H1 (cell line): ENCODE results near the gene PHACTR1. TPM values are rescaled to one million over a fixed set of nuclear protein-coding genes. Genes with fewer than 3 reads are reported as not detected.
"Not testable (repeated sequence)": the region's sequence is repeated elsewhere in the genome, so short reads cannot be mapped to it uniquely, and the experiment has no call there.

ENCODE experiments used
- CTCF ChIA-PET: fragments of 300-600 bp; sonication (Branson Sonifier 250); formaldehyde crosslinking; loops from one replicate; lab custom pipeline; 2021; ENCODE audit not compliant: partially characterized antibody; lab: Charles Lee
- POLR2A ChIA-PET: fragments of 300-600 bp; sonication (Branson Sonifier 250); formaldehyde crosslinking; loops from one replicate; lab custom pipeline; 2021; ENCODE audit warnings: inconsistent platforms; ENCODE audit not compliant: partially characterized antibody; lab: Charles Lee
- DNase-seq, 2 experiments: peaks; one replicate each; pipeline versions ENCODE4 v3.0.0 to v3.0.0-alpha.2; 2010 to 2022; ENCODE audit warnings: low spot score in 2 of 2, low read depth in 1 of 2, mixed read lengths in 1 of 2
- FAIRE-seq: peaks from 2 replicates; lab custom pipeline; 2011; peaks lifted over from hg19 to GRCh38; lab: Jason Lieb, UNC
- H2AFZ ChIP-seq: 2 replicates; pipeline ENCODE4 v1.8.1; 2012; ENCODE audit warnings: low read length, inconsistent platforms
- H2AK5ac ChIP-seq: 2 replicates; pipeline ENCODE4 v1.6.1; 2013; ENCODE audit warnings: low read depth, low read length
- H2BK120ac ChIP-seq: replicated peaks from 2 replicates; pipeline ENCODE3; 2013; ENCODE audit warnings: low read depth, low read length, inconsistent platforms
- H2BK12ac ChIP-seq: 2 replicates; pipeline ENCODE4 v1.6.1; 2013; ENCODE audit warnings: low read depth, low read length
- H2BK15ac ChIP-seq: 2 replicates; pipeline ENCODE4 v1.6.1; 2013; ENCODE audit warnings: low read length
- H2BK20ac ChIP-seq: 2 replicates; pipeline ENCODE4 v1.6.1; 2013; ENCODE audit warnings: low read length
- H2BK5ac ChIP-seq: 2 replicates; pipeline ENCODE4 v1.6.1; 2013; ENCODE audit warnings: low read depth, low read length
- H3K14ac ChIP-seq: 2 replicates; pipeline ENCODE4 v1.6.1; 2013; ENCODE audit warnings: inconsistent platforms; ENCODE audit not compliant: insufficient read length
- H3K18ac ChIP-seq: 2 replicates; pipeline ENCODE4 v1.6.1; 2013; ENCODE audit warnings: low read length; ENCODE audit errors: extremely low read depth
- H3K23ac ChIP-seq: 2 replicates; pipeline ENCODE4 v1.6.1; 2013; ENCODE audit warnings: inconsistent platforms; ENCODE audit not compliant: insufficient read length
- H3K23me2 ChIP-seq: 2 replicates; pipeline ENCODE4 v1.6.1; 2013; ENCODE audit warnings: low read depth, low read length
- H3K27ac ChIP-seq: 2 replicates; pipeline ENCODE4 v1.6.1; 2011; ENCODE audit warnings: low read depth, low read length, inconsistent platforms
- H3K27me3 ChIP-seq, 4 experiments: replicated peaks in 1 of 4; 1 replicate in 1 of 4; 2 replicates in 3 of 4; pipeline versions ENCODE4 v1.6.1 to v1.8.1; 2011 to 2013; ENCODE audit warnings: low read length in 3 of 4, mild to moderate bottlenecking in 3 of 4, inconsistent platforms in 2 of 4, mixed read lengths in 2 of 4, moderate library complexity in 1 of 4; ENCODE audit not compliant: control insufficient read depth in 3 of 4, insufficient read depth in 3 of 4; ENCODE audit errors: extremely low read depth in 1 of 4
- H3K36me3 ChIP-seq, 4 experiments: 2 replicates each; pipeline versions ENCODE4 v1.6.1 to v1.8.1; 2011 to 2013; ENCODE audit warnings: mild to moderate bottlenecking in 4 of 4, low read length in 3 of 4, moderate library complexity in 2 of 4, control low read depth in 1 of 4, inconsistent platforms in 1 of 4; ENCODE audit not compliant: insufficient read depth in 4 of 4, control insufficient read depth in 2 of 4
- H3K4ac ChIP-seq: replicated peaks from 2 replicates; pipeline ENCODE3; 2013; ENCODE audit warnings: low read length, low read depth, mixed read lengths, inconsistent platforms; ENCODE audit not compliant: insufficient read length
- H3K4me1 ChIP-seq, 4 experiments: replicated peaks in 1 of 4; 1 replicate in 1 of 4; 2 replicates in 3 of 4; pipeline versions ENCODE4 v1.6.1 to v1.8.1; 2011 to 2013; ENCODE audit warnings: low read length in 3 of 4, inconsistent platforms in 2 of 4, mixed read lengths in 1 of 4; ENCODE audit not compliant: insufficient read depth in 4 of 4, control insufficient read depth in 3 of 4
- H3K4me2 ChIP-seq, 2 experiments: 2 replicates each; pipeline versions ENCODE4 v1.6.1 to v1.8.1; 2011 to 2013; ENCODE audit warnings: low read depth in 2 of 2, low read length in 2 of 2, control low read depth in 1 of 2, inconsistent platforms in 1 of 2, mild to moderate bottlenecking in 1 of 2; ENCODE audit not compliant: insufficient read depth in 1 of 2
- H3K4me3 ChIP-seq, 4 experiments: fragments of 200-600, 300-600 bp in 1 of 4; sonication (generic), shearing (Covaris generic), sonication (Bioruptor Twin) in 1 of 4; 2 replicates each; pipeline versions ENCODE4 v1.5.1 to v1.8.1; 2011 to 2016; ENCODE audit warnings: low read length in 4 of 4, low read depth in 3 of 4, control low read depth in 2 of 4, inconsistent platforms in 2 of 4, mild to moderate bottlenecking in 2 of 4, mixed read lengths in 1 of 4, moderate library complexity in 1 of 4; ENCODE audit not compliant: insufficient read depth in 2 of 4; ENCODE audit errors: extremely low read depth in 1 of 4
- H3K56ac ChIP-seq: replicated peaks from 2 replicates; pipeline ENCODE3; 2013; ENCODE audit warnings: low read depth, mild to moderate bottlenecking, mixed read lengths, low read length, inconsistent platforms; ENCODE audit not compliant: insufficient read length
- H3K79me1 ChIP-seq: 2 replicates; pipeline ENCODE4 v1.6.1; 2013; ENCODE audit warnings: low read depth, low read length, control low read depth
- H3K79me2 ChIP-seq, 2 experiments: 2 replicates each; pipeline versions ENCODE4 v1.6.1 to v1.8.1; 2012 to 2013; ENCODE audit warnings: low read length in 2 of 2, mild to moderate bottlenecking in 2 of 2, inconsistent platforms in 1 of 2; ENCODE audit not compliant: insufficient read depth in 2 of 2, control insufficient read depth in 1 of 2
- H3K9ac ChIP-seq, 4 experiments: replicated peaks in 1 of 4; 1 replicate in 1 of 4; 2 replicates in 3 of 4; pipeline versions ENCODE4 v1.6.1 to v1.8.1; 2011 to 2013; ENCODE audit warnings: low read depth in 3 of 4, low read length in 3 of 4, control low read depth in 2 of 4, mild to moderate bottlenecking in 2 of 4, moderate library complexity in 2 of 4, inconsistent platforms in 1 of 4; ENCODE audit errors: extremely low read depth in 1 of 4
- H3K9me3 ChIP-seq, 2 experiments: 2 replicates each; pipeline versions ENCODE4 v1.6.1 to v1.8.1; 2012 to 2013; ENCODE audit warnings: mild to moderate bottlenecking in 2 of 2, moderate library complexity in 2 of 2, control low read depth in 1 of 2, inconsistent platforms in 1 of 2, low read depth in 1 of 2, low read length in 1 of 2, mixed read lengths in 1 of 2; ENCODE audit not compliant: insufficient read depth in 2 of 2
- H4K20me1 ChIP-seq, 2 experiments: replicated peaks in 1 of 2; 2 replicates each; pipeline versions ENCODE3 to v1.8.1; 2011 to 2013; ENCODE audit warnings: inconsistent platforms in 2 of 2, low read length in 2 of 2, mild to moderate bottlenecking in 1 of 2; ENCODE audit not compliant: insufficient read depth in 2 of 2, control insufficient read depth in 1 of 2
- H4K5ac ChIP-seq: 2 replicates; pipeline ENCODE4 v1.6.1; 2013; ENCODE audit warnings: low read length, low read depth, mixed read lengths, inconsistent platforms; ENCODE audit not compliant: insufficient read length
- H4K8ac ChIP-seq: 2 replicates; pipeline ENCODE4 v1.8.0; 2013; ENCODE audit warnings: mild to moderate bottlenecking, moderate library complexity, low read length, inconsistent platforms; ENCODE audit not compliant: insufficient read depth; ENCODE audit errors: extremely low read depth
- H4K91ac ChIP-seq: replicated peaks from 2 replicates; pipeline ENCODE3; 2013; ENCODE audit warnings: low read length, mixed read lengths, inconsistent platforms; ENCODE audit not compliant: insufficient read length
- WGBS, 2 experiments: shearing (Covaris generic) in 1 of 2; methylation state at CpG; one replicate each; pipeline versions ENCODE4 v1.1.6 to v1.1.7; 2013 to 2015; ENCODE audit warnings: low lambda C conversion rate in 2 of 2, mixed read lengths in 2 of 2, inconsistent platforms in 1 of 2, low coverage in 1 of 2, missing lambda C conversion rate in 1 of 2; ENCODE audit not compliant: insufficient replicate concordance in 2 of 2, insufficient coverage in 1 of 2, insufficient read length in 1 of 2; ENCODE audit errors: extremely low coverage in 1 of 2, missing lambda C conversion rate in 1 of 2; 5-methylcytosine and 5-hydroxymethylcytosine counted together
- polyA plus RNA-seq, 7 experiments: library from polyadenylated mRNA; depleted of rRNA in 3 of 7; stranded (reverse) in 5 of 7; unstranded in 2 of 7; fragments of >200 nt in 5 of 7; fragments of 200-250 nt in 2 of 7; gene quantifications; 1 replicate in 5 of 7; 2 replicates in 1 of 7; 4 replicates in 1 of 7; pipeline versions ENCODE4 v1.2.1 to v1.2.3, GENCODE V29; 2011 to 2013; ENCODE audit warnings: missing spikeins in 2 of 7, mixed read lengths in 2 of 7
- total RNA-seq: library from RNA; stranded (reverse); fragmentation: NEBNext Ultra II Directional; extraction: Animal tissue kit (Norgen Biotek cat#: 25700); gene quantifications from 2 replicates; pipeline ENCODE4 v1.2.1, GENCODE V29; 2021

Gene PHACTR1
- total and polyA plus RNA-seq, 2 of the 8 experiments (the other 6 are each of a cell fraction or from before 2014, with no cell fraction given), result 3.9 to 17.1 TPM

DNA sequence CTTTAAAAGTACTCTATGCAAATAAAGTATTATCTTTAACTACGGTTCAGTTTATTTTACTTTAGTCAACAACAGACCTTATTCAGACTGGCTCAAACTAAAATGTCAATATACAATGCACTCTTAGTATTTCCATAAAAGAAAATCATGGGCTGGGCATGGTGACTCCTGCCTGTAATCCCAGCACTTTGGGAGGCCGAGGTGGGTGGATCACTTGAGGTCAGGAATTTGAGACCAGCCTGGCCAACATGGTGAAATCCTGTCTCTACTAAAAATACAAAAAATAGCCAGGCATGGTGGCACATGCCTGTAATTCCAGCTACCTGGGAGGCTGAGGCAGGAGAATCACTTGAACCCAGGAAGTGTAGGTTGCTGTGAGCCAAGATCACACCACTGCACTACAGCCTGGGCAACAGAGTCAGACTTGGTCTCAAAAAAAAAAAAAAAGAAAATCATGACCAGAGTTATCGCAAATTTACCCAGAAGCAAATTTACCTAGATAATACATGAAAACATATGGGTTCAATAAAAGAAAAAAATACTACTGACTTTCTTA, 609.5 kb downstream of the PHACTR1 start:
- H2AFZ ChIP-seq, H3K14ac ChIP-seq, CTCF ChIA-PET, H2BK120ac ChIP-seq, H3K4me3 ChIP-seq, H3K79me1 ChIP-seq, H2BK15ac ChIP-seq, H3K27ac ChIP-seq, H4K91ac ChIP-seq, H3K9me3 ChIP-seq, H3K23ac ChIP-seq, H3K18ac ChIP-seq, H4K20me1 ChIP-seq, H3K23me2 ChIP-seq, H2AK5ac ChIP-seq, H3K9ac ChIP-seq, DNase-seq, H2BK5ac ChIP-seq, H3K4ac ChIP-seq, H4K8ac ChIP-seq, H4K5ac ChIP-seq, H2BK20ac ChIP-seq, H3K27me3 ChIP-seq, FAIRE-seq, H2BK12ac ChIP-seq, H3K4me1 ChIP-seq, H3K56ac ChIP-seq, H3K4me2 ChIP-seq: not testable (repeated sequence)
- 94% methylated on average over 3 of the region's 3 CpGs; no CpG with 5 or more reads in 1 of the 2 experiments for WGBS, 2 experiments
- Histone ChIP-seq H3K36me3 (peaks cover 6 to 45% (median 34%) of the 10 kb centered on the region in 4 experiments; a peak in 7 of 8 replicates), H3K79me2 (peaks cover 0 to 22% of the 10 kb centered on the region in 2 experiments; a peak in 3 of 4 replicates)
- POLR2A ChIA-PET, result interaction anchor here (0.7 to 1.1 kb wide), 2 partner anchors 10 to 14 kb away, joined by 3 read pairs; no protein-coding TSS in a partner anchor
